ENCODE measurements around the gene NRXN2.

Gene NRXN2

DNA sequence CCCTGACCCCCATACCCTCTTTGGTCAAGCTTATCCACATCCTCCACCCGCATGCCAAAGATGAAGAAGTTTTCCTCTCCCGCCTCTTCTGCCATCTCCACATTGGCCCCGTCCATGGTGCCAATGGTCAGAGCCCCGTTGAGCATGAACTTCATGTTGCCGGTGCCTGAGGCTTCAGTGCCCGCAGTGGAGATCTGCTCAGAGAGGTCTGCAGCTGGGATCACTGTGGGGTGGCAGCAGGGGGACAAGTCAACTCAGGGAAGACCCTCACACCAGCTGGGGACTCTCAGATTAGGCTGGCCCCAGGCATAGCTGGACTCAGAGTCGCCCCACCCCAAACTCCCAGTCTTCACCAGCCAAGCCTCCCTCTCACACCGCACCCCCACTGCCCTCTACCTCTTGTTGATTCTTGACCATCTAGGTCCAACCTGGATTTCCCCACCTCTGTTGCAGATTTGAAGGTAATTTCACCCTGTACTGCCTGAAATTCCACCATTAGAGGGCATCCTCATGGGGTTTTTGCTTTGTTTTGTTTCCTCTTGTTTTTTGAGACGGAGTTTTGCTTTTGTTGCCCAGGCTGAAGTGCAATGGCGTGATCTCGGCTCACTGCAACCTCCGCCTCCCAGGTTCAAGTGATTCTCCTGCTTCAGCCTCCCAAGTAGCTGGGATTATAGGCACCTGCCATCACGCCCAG is 27.5 kb upstream of the NRXN2 start:
- TF ChIP-seq POLR2AphosphoS5 (IDR thresholded peaks at IDR 0.05; ENCODE audit: low read depth, low read length) (no peak), TAF1 (IDR thresholded peaks at IDR 0.05; ENCODE audit: borderline replicate concordance, insufficient read depth, low read length) (no peak), REST (IDR thresholded peaks at IDR 0.05; ENCODE audit: insufficient read depth in 1 of 2, low read depth in 2 of 2, low read length in 2 of 2) (no peak), SIN3A (IDR thresholded peaks at IDR 0.05; ENCODE audit: borderline replicate concordance, insufficient read depth, low read length) (no peak), FOXP2 (optimal IDR thresholded peaks at IDR 0.05; ENCODE audit: borderline replicate concordance, extremely low read depth, extremely low read length, insufficient read depth) (no peak)

DNA sequence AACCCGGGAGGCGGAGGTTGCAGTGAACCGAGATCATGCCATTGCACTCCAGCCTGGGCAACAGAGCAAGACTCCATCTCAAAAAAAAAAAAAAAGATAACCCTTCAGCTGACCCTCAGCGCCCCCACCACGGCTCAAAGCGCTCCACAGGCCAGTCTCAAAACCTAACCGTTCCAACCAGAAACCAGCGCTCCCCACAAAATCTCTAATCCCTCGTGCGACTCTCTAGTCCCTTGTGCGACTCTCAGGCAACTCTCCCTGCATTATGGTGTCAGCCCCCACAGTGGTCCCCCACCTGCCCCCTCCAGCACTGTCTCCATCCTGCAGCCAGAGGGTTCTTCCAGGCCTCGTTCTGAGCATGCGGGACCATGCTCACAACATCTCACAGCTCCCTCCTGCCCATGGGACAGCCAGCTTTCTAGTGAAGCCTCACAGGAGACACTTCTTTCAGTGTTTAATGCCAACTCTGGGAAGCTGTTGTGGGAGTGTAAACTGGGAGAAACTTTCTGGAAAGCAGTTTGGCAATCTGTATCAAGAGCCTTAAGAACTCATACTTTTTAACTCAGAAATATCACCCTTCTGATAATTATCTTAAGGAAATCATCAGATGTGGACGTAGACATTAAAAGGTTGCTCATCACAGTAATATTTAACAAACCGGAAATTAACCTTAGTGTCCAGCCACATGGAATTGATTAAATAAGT is 25.1 kb upstream of the NRXN2 start:
- TF ChIP-seq SIN3A (IDR thresholded peaks at IDR 0.05; ENCODE audit: borderline replicate concordance, insufficient read depth, low read length) (no peak), TAF1 (IDR thresholded peaks at IDR 0.05; ENCODE audit: borderline replicate concordance, insufficient read depth, low read length) (no peak), REST (IDR thresholded peaks at IDR 0.05; ENCODE audit: insufficient read depth in 1 of 2, low read depth in 2 of 2, low read length in 2 of 2) (no peak), POLR2AphosphoS5 (IDR thresholded peaks at IDR 0.05; ENCODE audit: low read depth, low read length) (no peak), FOXP2 (optimal IDR thresholded peaks at IDR 0.05; ENCODE audit: borderline replicate concordance, extremely low read depth, extremely low read length, insufficient read depth) (no peak)

DNA sequence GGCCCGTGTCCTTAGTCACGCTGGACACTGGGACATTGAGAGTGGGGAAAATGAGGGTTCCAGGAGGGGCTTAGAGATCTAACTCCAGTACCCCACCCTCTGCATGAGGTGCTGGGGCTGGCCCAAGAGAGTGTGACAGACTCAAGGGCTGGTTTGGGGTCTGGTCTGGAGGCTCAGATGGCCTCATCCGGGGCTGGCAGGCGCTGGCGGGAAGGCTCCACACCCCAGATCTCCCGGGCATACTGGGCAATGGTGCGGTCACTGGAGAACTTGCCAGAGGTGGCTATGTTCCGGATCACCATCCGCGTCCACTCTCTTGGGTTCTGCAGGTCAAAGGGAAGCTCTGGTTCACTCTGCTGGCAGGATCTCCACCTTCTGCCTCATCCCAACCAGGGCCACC is 23.5 kb upstream of the NRXN2 start:
- TF ChIP-seq FOXP2 (optimal IDR thresholded peaks at IDR 0.05; ENCODE audit: borderline replicate concordance, extremely low read depth, extremely low read length, insufficient read depth) (no peak), REST (IDR thresholded peaks at IDR 0.05; ENCODE audit: insufficient read depth in 1 of 2, low read depth in 2 of 2, low read length in 2 of 2) (no peak), SIN3A (IDR thresholded peaks at IDR 0.05; ENCODE audit: borderline replicate concordance, insufficient read depth, low read length) (no peak), POLR2AphosphoS5 (IDR thresholded peaks at IDR 0.05; ENCODE audit: low read depth, low read length) (no peak), TAF1 (IDR thresholded peaks at IDR 0.05; ENCODE audit: borderline replicate concordance, insufficient read depth, low read length) (no peak)

GRCh38 chr11:64745521-64746328 is 22.7 kb upstream of the NRXN2 start:
- no peak for TF ChIP-seq TAF1 (IDR thresholded peaks at IDR 0.05; ENCODE audit: borderline replicate concordance, insufficient read depth, low read length)
- no peak for TF ChIP-seq FOXP2 (optimal IDR thresholded peaks at IDR 0.05; ENCODE audit: borderline replicate concordance, extremely low read depth, extremely low read length, insufficient read depth)
- no peak for TF ChIP-seq POLR2AphosphoS5 (IDR thresholded peaks at IDR 0.05; ENCODE audit: low read depth, low read length)
- TF ChIP-seq REST (IDR thresholded peaks at IDR 0.05; ENCODE audit: insufficient read depth in 1 of 2, low read depth in 2 of 2, low read length in 2 of 2): no peak
- no peak for TF ChIP-seq SIN3A (IDR thresholded peaks at IDR 0.05; ENCODE audit: borderline replicate concordance, insufficient read depth, low read length)
